ENCODE measurements around the gene TRAPPC3L. TPM values are rescaled to one million over a fixed set of nuclear protein-coding genes. Genes with fewer than 3 reads are reported as not detected.

Gene TRAPPC3L
- total and polyA plus RNA-seq, 2 of the 13 experiments (the other 11 are each of a cell fraction or from before 2014, with no cell fraction given) = not detected

GRCh38 chr6:116485559-116486184, 59.8 kb downstream of the TRAPPC3L start:
- Histone ChIP-seq H3K27me3 (ENCODE audit: control insufficient read depth in 1 of 2, insufficient read depth in 2 of 2, low read length in 2 of 2) (peaks cover 0 to 11% of the 10 kb centered on the region in 2 experiments; a peak in 3 of 5 replicates), H3K79me2 (ENCODE audit: insufficient read depth, low read length) (no peaks in the 10 kb centered on the region), H3K27ac (ENCODE audit: extremely low read length, insufficient read depth, low read length) (no peak overlapping the region), H3K4me2 (ENCODE audit: low read depth, low read length) (no peak overlapping the region), H4K20me1 (ENCODE audit: insufficient read depth, low read length) (no peaks in the 10 kb centered on the region), H3K4me1 (ENCODE audit: insufficient read depth, low read length) (no peaks in the 10 kb centered on the region), H2AFZ (ENCODE audit: low read length) (no peak overlapping the region), H3K9me3 (ENCODE audit: low read length) (no peaks in the 10 kb centered on the region), H3K9ac (ENCODE audit: insufficient read depth, low read depth, low read length) (no peak overlapping the region), H3K36me3 (replicated peaks in 1 of 2; ENCODE audit: control insufficient read depth in 1 of 2, insufficient read depth in 2 of 2, low read length in 2 of 2) (no peaks in the 10 kb centered on the region), H3K4me3 (replicated peaks in 1 of 3; ENCODE audit: insufficient read depth in 1 of 3, low read depth in 2 of 3, low read length in 3 of 3) (no peak overlapping the region)
- ChIA-PET POLR2A (no interaction called here), CTCF (ENCODE audit: low intra/inter-chr PET ratio, low total read pairs) (no interaction called here)
- no TSS peak for BruUV-seq (replicated peaks)
- intact Hi-C loops (cut with micrococcal nuclease; ENCODE audit: unreplicated experiment) = no loop called here
- in situ Hi-C loops (cut with HindIII; ENCODE audit: extremely low pct_ligation_motif_present, low pct_unique_long_range_greater_than_20kb) = no loop called here
- whole genome bisulfite sequencing (ENCODE audit: low lambda C conversion rate) = under 1% methylated on average over 5 of the region's 5 CpGs
- DNase-seq (ENCODE audit: low spot score) (no peak), FAIRE-seq (no peak), ATAC-seq (no peak)
- TF ChIP-seq MLLT10 (CRISPR knock-in tag; IDR thresholded peaks at IDR 0.05) (no peak), ONECUT2 (CRISPR knock-in tag; IDR thresholded peaks at IDR 0.05) (no peak), ARID2 (CRISPR knock-in tag; IDR thresholded peaks at IDR 0.05; ENCODE audit: borderline replicate concordance) (no peak), ATAD3A (CRISPR knock-in tag; IDR thresholded peaks at IDR 0.05) (no peak), CREB1 (IDR thresholded peaks at IDR 0.05) (peak; percentile 79), CREB1 (CRISPR knock-in tag; IDR thresholded peaks at IDR 0.05) (no peak), ZNF564 (CRISPR knock-in tag; IDR thresholded peaks at IDR 0.05) (no peak)

- no peak for FAIRE-seq
- WGBS (ENCODE audit: low lambda C conversion rate) = 3% methylated on average over 2 of the region's 2 CpGs
- Histone ChIP-seq H3K27ac (ENCODE audit: extremely low read length, insufficient read depth, low read length) (no peak overlapping the region), H3K4me3 (replicated peaks in 1 of 3; ENCODE audit: insufficient read depth in 1 of 3, low read depth in 2 of 3, low read length in 3 of 3) (no peak overlapping the region), H3K27me3 (ENCODE audit: control insufficient read depth in 1 of 2, insufficient read depth in 2 of 2, low read length in 2 of 2) (peaks cover 0 to 11% of the 10 kb centered on the region in 2 experiments; a peak in 3 of 5 replicates), H3K9ac (ENCODE audit: insufficient read depth, low read depth, low read length) (no peak overlapping the region), H4K20me1 (ENCODE audit: insufficient read depth, low read length) (no peaks in the 10 kb centered on the region), H3K36me3 (replicated peaks in 1 of 2; ENCODE audit: control insufficient read depth in 1 of 2, insufficient read depth in 2 of 2, low read length in 2 of 2) (no peaks in the 10 kb centered on the region), H3K9me3 (ENCODE audit: low read length) (no peaks in the 10 kb centered on the region), H3K79me2 (ENCODE audit: insufficient read depth, low read length) (no peaks in the 10 kb centered on the region), H2AFZ (ENCODE audit: low read length) (no peak overlapping the region), H3K4me1 (ENCODE audit: insufficient read depth, low read length) (no peaks in the 10 kb centered on the region), H3K4me2 (ENCODE audit: low read depth, low read length) (no peak overlapping the region)
- no peak for DNase-seq (ENCODE audit: low spot score)
- intact Hi-C loops (cut with micrococcal nuclease; ENCODE audit: unreplicated experiment) (no loop called here), in situ Hi-C loops (cut with HindIII; ENCODE audit: extremely low pct_ligation_motif_present, low pct_unique_long_range_greater_than_20kb) (no loop called here)
- POLR2A ChIA-PET = no interaction called here
- CTCF ChIA-PET (ENCODE audit: low intra/inter-chr PET ratio, low total read pairs) = no interaction called here
- ATAC-seq = no peak
- BruUV-seq (replicated peaks) = no TSS peak
- TF ChIP-seq ZNF546 (CRISPR knock-in tag; conservative IDR thresholded peaks at IDR 0.05) = no peak
- TF ChIP-seq ZNF644 (CRISPR knock-in tag; IDR thresholded peaks at IDR 0.05; ENCODE audit: low read depth) = no peak
- TF ChIP-seq SRSF4 (IDR thresholded peaks at IDR 0.05; ENCODE audit: low read depth, low read length, poor library complexity, severe bottlenecking) = no peak
- TF ChIP-seq HMG20B (CRISPR knock-in tag; conservative IDR thresholded peaks at IDR 0.05) = no peak
- TF ChIP-seq ATF1 (CRISPR knock-in tag; IDR thresholded peaks at IDR 0.05) = no peak
- no peak for TF ChIP-seq AHDC1 (CRISPR knock-in tag; IDR thresholded peaks at IDR 0.05; ENCODE audit: borderline replicate concordance)
- TF ChIP-seq ZNF746 (CRISPR knock-in tag; IDR thresholded peaks at IDR 0.05) = no peak
These were observed 61.9 kb downstream of the TRAPPC3L start for GRCh38 chr6:116483616-116484015.

All from HepG2 (cell line).